LNCaP clone FGC (cell line): Measurements from ENCODE around the gene KIAA0753.
"Not testable (repeated sequence)": the region's sequence is repeated elsewhere in the genome, so short reads cannot be mapped to it uniquely, and the experiment has no call there.

ENCODE experiments used
- DNase-seq: peaks from one replicate; pipeline ENCODE4 v3.0.0-alpha.2; 2011; ENCODE audit warnings: low read depth
- H3K4me3 ChIP-seq: 2 replicates; pipeline ENCODE4 v1.5.1; 2011; ENCODE audit warnings: mild to moderate bottlenecking, low read depth, low read length, control low read depth
- TF ChIP-seq, protein P1 (sequence below): IDR thresholded peaks from 2 replicates; pipeline ENCODE4 v1.5.1; 2012; ENCODE audit warnings: mild to moderate bottlenecking; ENCODE audit not compliant: control insufficient read depth, insufficient read depth; ENCODE audit errors: extremely low read depth

The KIAA0753 gene

DNA sequence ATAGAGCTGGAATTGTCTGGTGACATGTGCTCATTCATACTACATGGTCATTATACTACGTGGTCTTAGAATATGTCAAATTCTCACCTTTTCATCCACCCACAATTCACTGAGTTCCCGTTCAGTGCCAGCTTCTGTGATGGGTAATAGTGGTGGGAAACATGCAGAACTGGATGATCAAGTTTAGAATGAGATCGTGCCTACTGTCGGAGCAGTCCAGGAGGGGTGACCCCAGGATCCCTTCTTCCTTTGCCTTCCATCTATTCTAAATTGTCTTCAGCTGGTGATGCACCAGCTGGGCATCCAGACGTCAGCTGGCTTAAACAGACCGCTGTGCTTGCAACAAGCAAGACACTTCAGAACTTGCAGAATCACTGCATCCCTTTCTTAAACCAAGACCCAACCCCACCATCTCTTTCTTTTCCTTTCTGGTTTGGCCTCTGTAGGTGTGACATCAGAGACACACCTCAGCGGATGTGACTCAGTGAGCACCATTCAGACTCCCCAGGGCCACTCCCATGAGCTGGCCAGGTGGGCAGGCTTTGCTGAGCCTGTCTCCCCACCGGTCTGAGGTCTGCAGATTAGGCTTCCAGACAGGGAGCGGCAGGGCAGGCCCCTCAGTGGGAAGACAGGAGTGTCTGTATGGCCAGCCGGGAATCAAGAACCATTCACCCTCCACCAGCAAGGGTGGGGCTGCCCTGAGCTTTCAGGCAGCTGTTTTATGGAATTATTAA, 29.1 kb upstream of the KIAA0753 start:
- TF ChIP-seq, protein P1, sequence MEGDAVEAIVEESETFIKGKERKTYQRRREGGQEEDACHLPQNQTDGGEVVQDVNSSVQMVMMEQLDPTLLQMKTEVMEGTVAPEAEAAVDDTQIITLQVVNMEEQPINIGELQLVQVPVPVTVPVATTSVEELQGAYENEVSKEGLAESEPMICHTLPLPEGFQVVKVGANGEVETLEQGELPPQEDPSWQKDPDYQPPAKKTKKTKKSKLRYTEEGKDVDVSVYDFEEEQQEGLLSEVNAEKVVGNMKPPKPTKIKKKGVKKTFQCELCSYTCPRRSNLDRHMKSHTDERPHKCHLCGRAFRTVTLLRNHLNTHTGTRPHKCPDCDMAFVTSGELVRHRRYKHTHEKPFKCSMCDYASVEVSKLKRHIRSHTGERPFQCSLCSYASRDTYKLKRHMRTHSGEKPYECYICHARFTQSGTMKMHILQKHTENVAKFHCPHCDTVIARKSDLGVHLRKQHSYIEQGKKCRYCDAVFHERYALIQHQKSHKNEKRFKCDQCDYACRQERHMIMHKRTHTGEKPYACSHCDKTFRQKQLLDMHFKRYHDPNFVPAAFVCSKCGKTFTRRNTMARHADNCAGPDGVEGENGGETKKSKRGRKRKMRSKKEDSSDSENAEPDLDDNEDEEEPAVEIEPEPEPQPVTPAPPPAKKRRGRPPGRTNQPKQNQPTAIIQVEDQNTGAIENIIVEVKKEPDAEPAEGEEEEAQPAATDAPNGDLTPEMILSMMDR, result no peak
- DNase-seq, result no peak
- no peak overlapping the region for H3K4me3 ChIP-seq

DNA sequence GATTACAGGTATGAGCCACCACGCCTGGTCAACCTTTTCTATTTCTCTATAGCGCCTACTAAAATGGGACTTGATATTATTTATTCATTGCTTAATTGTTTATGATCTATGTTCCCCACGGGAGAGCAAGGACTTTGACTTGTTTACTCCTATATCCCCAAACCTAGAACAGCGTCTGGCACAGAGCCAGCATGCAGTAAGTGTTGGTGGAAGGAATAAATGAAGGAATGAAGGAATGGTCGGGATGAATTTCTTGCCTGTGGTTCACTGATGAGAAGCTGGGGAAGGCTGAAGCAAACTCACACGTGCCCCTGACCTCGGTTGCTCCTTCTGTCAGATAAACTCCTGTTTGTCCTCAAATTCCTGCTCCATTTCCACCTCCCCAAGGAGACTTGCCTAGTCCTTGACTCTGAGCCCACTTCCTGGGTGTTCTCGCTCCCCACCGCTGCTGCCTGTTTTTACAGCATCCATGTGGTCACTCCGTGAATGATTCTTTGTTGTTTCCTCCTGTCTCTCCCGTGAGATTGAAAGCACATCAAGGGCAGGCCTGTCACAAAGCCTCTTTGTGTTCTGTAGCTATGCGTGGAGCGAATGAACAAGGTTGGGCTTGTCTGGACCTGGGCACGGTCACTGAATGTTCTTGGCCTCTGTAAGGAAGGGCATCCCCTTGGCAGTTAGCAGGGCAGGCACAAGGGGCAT, 28.4 kb upstream of the KIAA0753 start:
- TF ChIP-seq, protein P1, result no peak
- no peak for DNase-seq
- H3K4me3 ChIP-seq, result no peak overlapping the region

- no peak overlapping the region for H3K4me3 ChIP-seq
These were observed 27.7 kb upstream of the KIAA0753 start for GRCh38 chr17:6668219-6668618.

DNA sequence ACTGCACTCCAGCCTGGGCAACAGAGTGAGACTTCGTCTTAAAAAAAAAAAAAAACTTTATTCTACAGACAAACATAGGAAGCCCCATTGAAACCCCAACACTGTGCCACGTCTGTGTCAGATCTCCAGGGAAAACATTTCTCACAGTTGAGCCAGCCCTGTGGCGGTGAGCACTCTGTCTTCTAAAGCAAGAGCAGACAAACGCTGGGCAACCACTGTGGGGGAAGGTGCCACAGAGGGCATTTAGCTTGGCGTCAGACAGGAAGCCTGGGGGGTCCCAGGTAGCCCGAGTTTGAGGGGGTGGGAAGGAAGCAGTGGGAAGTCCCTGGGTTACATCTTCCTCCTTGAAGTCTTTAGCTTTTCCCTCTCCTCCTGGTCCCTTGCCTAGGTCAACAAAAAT, 27.0 kb upstream of the KIAA0753 start:
- H3K4me3 ChIP-seq, result no peak overlapping the region
- TF ChIP-seq, protein P1, result no peak
- no peak for DNase-seq

More at GRCh38 chr17:6668219-6668618, 27.7 kb upstream of the KIAA0753 start:
- no peak for DNase-seq
- TF ChIP-seq, protein P1, result no peak

- no peak overlapping the region for H3K4me3 ChIP-seq
- no peak for DNase-seq
- TF ChIP-seq, protein P1, result no peak
These were observed 26.0 kb upstream of the KIAA0753 start for GRCh38 chr17:6666557-6666956.

- DNase-seq, result peak; percentile 56
- TF ChIP-seq, protein P1, result peak; percentile 99
- H3K4me3 ChIP-seq, result no peak overlapping the region
These were observed 25.6 kb upstream of the KIAA0753 start for GRCh38 chr17:6666077-6666521.

GRCh38 chr17:6663200-6663599, 22.7 kb upstream of the KIAA0753 start:
- DNase-seq, H3K4me3 ChIP-seq: not testable (repeated sequence)
